Stomach smooth muscle (tissue), 2 donors: Measurements from ENCODE around the gene BAZ2B.

Experiments
- H3K27ac ChIP-seq: one replicate; pipeline ENCODE4 v1.7.0; 2013; ENCODE audit warnings: mild to moderate bottlenecking, low read length, inconsistent platforms
- H3K27me3 ChIP-seq, 2 donors: one replicate each; pipeline ENCODE4 v1.7.0; 2013; ENCODE audit warnings: low read length in 2 of 2; ENCODE audit not compliant: insufficient read depth in 2 of 2, control insufficient read depth in 1 of 2
- H3K36me3 ChIP-seq, 2 donors: one replicate each; pipeline ENCODE4 v1.7.0; 2013; ENCODE audit warnings: low read length in 2 of 2; ENCODE audit not compliant: control insufficient read depth in 2 of 2, insufficient read depth in 2 of 2
- H3K4me1 ChIP-seq: one replicate; pipeline ENCODE4 v1.7.0; 2013; ENCODE audit warnings: low read length; ENCODE audit not compliant: control insufficient read depth, insufficient read depth
- H3K4me3 ChIP-seq, 2 donors: one replicate each; pipeline ENCODE4 v1.7.0; 2013; ENCODE audit warnings: low read length in 2 of 2
- H3K9ac ChIP-seq, 2 donors: one replicate each; pipeline ENCODE4 v1.7.0; 2013; ENCODE audit warnings: low read length in 2 of 2, mild to moderate bottlenecking in 1 of 2
- H3K9me3 ChIP-seq, 2 donors: one replicate each; pipeline ENCODE4 v1.7.0; 2013; ENCODE audit warnings: low read length in 2 of 2; ENCODE audit not compliant: control insufficient read depth in 2 of 2
- donor health status: healthy.
- donor health status: Pancreatic carcinoma.

The BAZ2B gene

DNA sequence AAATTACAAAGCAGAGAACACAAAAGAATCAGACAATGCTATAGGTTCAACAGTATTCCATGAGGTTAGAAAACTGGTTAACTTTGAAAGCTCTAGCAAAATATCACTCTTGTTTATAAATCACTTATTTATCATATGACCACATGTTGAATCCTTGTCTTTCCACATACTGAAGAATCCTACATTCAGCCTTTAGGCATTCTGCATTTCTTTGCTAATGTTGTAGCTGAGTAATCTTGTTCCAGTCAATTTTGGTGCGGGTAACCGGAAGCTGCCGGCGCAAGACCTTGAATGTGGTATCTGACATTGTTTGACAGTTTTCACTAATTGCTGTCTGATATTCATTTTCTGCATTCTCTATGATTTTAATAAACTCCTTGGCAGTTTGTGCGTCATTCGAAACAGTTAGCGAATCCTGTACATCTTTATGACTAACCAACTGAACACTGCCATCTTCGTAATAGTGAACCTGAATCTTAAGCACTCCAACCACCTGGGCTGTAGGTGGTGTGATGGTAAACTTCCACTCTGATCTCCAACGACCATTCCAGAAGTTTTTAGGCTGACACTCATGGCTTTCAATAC lies 154.1 kb downstream of the BAZ2B start:
- H3K27ac ChIP-seq, result no peak overlapping the region
- H3K4me3 ChIP-seq, result no peak overlapping the region
- no peaks in the 10 kb centered on the region for H3K27me3 ChIP-seq
- H3K36me3 ChIP-seq, result no peaks in the 10 kb centered on the region
- H3K4me1 ChIP-seq, result no peaks in the 10 kb centered on the region
- no peak overlapping the region for H3K9ac ChIP-seq
- no peaks in the 10 kb centered on the region for H3K9me3 ChIP-seq

DNA sequence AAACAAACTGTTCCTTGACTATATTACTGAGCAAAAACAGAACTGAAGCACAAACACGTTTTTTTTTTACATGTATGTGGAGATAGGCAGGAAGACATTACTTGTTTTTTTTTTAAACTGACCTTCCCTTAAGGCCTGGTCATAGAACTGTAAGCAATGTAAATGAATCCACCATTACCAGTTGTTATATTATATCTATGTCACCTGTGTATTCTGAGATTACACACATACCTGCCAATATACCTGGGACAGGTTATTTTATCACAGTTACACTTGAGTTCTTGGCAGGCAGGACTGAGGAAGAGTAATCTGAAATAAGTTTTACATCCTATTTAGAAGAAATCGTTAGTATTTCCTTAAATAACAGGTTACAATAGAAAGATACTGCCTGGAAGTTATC lies 155.3 kb downstream of the BAZ2B start:
- Histone ChIP-seq H3K4me3 (no peak overlapping the region), H3K9ac (no peak overlapping the region), H3K9me3 (no peaks in the 10 kb centered on the region), H3K36me3 (no peaks in the 10 kb centered on the region), H3K27ac (no peak overlapping the region), H3K4me1 (no peaks in the 10 kb centered on the region), H3K27me3 (no peaks in the 10 kb centered on the region)

DNA sequence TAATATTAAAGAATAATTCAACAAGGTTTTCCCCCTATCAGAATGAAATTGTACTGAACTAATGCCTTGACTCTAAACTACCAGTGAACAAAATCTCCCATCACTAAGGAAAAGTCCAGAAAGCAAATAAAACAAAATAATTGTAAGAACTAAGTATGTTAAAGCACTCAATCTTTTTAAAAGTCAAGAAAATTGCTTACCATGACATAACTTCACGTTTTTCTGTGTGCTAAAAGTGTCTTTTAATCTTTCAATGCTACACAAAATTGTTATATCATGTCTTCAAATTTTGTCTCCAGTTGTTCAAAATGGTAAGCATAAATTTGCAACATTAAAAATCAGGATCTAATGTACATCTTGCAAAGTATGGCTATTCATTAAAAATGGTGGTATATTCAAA lies 156.1 kb downstream of the BAZ2B start:
- Histone ChIP-seq H3K27ac (no peak overlapping the region), H3K27me3 (no peaks in the 10 kb centered on the region), H3K9me3 (no peaks in the 10 kb centered on the region), H3K4me3 (no peak overlapping the region), H3K36me3 (no peaks in the 10 kb centered on the region), H3K9ac (no peak overlapping the region), H3K4me1 (no peaks in the 10 kb centered on the region)

DNA sequence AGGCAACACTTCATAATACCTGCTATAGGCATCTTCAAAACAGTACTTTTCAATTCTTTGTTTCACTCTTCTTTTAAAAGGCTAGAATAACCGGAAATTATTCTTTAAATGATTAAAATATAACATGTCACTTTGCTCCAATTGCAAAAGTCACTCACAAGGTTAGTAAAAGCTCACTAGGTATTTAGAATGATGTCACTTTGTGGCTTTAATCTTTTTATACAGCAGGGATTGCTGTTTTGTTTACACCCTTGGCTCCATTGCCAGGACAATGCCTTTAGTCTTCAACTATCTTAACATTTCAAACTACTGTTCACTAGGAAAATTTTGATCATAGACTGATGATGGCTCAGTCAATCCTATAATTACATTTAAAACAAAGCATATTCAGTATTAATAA lies 157.1 kb downstream of the BAZ2B start:
- no peaks in the 10 kb centered on the region for H3K9me3 ChIP-seq
- H3K9ac ChIP-seq, result no peak overlapping the region
- H3K4me1 ChIP-seq, result no peaks in the 10 kb centered on the region
- no peak overlapping the region for H3K4me3 ChIP-seq
- H3K27me3 ChIP-seq, result no peaks in the 10 kb centered on the region
- no peaks in the 10 kb centered on the region for H3K36me3 ChIP-seq
- H3K27ac ChIP-seq, result no peak overlapping the region

DNA sequence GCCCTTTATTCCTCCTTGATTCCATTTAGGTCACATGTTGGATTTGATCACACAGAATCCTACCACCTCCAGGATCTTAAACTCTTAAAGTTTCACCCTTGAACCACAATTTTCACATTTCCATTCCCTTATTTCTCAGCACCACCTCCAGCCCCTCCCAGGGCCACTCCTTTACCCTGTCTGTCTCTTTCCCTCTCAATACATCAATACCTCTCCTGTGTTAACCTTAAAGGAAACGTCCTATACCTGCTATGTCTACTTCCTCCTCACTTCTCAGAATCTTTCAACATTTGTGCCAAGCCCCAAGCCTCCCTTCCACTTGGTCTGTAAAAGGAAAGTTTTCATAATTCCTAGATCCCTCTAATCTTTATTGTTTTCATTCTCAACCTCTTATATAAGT lies 158.8 kb downstream of the BAZ2B start:
- Histone ChIP-seq H3K4me3 (no peak overlapping the region), H3K4me1 (no peaks in the 10 kb centered on the region), H3K36me3 (no peaks in the 10 kb centered on the region), H3K27ac (no peak overlapping the region), H3K9me3 (no peaks in the 10 kb centered on the region), H3K27me3 (no peaks in the 10 kb centered on the region), H3K9ac (no peak overlapping the region)

DNA sequence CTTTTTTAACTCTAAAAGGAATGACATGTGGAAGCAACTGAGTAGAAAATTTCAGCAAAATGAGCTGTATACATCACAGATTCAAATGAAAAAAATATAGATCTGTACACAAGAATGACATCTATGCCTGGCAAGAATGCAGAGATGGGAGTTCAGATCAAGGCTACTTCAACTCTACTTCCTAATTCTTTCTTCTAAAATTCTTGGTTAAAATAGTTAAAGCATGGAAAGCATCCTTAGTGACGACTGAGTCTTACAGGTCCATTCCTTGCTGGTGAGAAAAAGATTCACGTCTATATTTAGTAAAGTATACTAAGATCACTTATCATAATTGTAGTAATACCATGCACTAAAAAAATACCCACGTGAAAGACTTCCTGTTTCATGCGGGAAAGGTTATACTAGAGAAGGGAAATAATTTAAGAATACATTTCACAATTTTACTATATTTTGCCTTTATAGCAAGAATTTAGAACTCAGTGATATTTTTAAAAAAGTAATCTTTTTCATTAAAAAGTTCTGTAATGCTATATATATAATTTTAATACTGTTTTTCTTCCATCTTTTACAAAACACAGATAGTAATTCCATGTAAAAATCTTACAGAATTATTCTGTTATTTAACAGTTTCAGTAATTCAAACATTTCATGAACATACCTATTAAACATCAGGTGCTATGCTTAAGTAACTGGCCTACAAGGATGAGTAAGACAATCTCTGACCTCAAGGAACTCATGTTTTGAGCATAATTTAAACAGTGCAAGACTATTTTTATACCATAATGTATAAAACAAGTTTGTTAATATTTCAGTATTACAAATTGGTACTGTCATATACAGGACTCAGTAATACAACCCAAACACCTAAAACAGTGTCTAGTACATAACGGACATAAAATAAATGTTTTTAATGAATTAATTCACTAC lies 159.6 kb downstream of the BAZ2B start:
- no peaks in the 10 kb centered on the region for H3K27me3 ChIP-seq
- H3K9ac ChIP-seq, result no peak overlapping the region
- no peaks in the 10 kb centered on the region for H3K4me1 ChIP-seq
- H3K4me3 ChIP-seq, result no peak overlapping the region
- H3K9me3 ChIP-seq, result no peaks in the 10 kb centered on the region
- H3K36me3 ChIP-seq, result no peaks in the 10 kb centered on the region
- no peak overlapping the region for H3K27ac ChIP-seq

DNA sequence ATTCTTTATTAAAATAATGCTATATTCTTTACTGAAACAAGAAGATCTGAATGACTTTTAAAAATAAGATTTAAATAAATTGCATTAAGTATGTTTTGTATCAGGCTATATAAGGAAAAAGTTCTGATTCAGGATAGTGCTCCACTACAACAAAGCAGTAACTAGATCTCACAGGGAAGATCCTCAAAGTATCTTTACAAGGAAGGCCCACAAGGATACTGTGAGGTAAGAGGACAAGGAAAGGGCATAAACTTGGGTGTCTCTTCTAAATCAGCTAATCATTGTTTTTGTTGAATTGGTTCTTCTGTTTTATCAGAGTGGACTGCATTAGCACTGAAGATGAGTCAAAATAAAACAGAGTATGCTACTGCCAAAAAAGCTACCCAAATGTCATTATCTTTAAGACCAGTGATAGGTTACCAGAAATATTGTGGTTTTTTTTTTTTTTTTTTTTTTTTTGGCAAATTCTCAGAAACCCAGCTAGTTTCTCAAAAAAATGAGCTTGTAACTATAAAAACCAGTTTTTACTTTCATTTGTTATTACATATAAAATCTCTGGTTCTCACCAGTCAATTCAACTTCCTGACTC lies 160.9 kb downstream of the BAZ2B start:
- Histone ChIP-seq H3K27me3 (no peaks in the 10 kb centered on the region), H3K27ac (no peak overlapping the region), H3K9ac (no peak overlapping the region), H3K9me3 (no peaks in the 10 kb centered on the region), H3K36me3 (no peaks in the 10 kb centered on the region), H3K4me3 (no peak overlapping the region), H3K4me1 (no peaks in the 10 kb centered on the region)

DNA sequence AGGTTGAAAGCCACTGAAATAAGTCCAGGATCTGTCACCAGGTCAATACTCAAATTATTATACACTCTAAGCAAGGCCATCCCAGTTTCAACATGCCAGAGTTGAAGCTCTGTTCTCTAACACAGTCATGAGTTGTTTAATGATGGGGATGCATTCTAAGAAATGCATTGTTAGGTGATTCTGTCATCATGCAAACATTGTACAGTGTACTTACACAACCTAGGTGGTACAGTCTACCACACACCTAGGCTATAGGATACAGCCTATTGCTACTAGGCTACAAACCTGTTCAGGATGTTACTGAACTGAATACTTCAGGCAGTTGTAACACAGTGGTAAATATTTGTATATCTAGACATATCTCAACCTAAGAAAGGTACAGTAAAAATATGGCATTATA lies 162.2 kb downstream of the BAZ2B start:
- no peaks in the 10 kb centered on the region for H3K9me3 ChIP-seq
- H3K9ac ChIP-seq, result no peak overlapping the region
- H3K27me3 ChIP-seq, result no peaks in the 10 kb centered on the region
- no peak overlapping the region for H3K27ac ChIP-seq
- H3K36me3 ChIP-seq, result no peaks in the 10 kb centered on the region
- no peaks in the 10 kb centered on the region for H3K4me1 ChIP-seq
- no peak overlapping the region for H3K4me3 ChIP-seq

DNA sequence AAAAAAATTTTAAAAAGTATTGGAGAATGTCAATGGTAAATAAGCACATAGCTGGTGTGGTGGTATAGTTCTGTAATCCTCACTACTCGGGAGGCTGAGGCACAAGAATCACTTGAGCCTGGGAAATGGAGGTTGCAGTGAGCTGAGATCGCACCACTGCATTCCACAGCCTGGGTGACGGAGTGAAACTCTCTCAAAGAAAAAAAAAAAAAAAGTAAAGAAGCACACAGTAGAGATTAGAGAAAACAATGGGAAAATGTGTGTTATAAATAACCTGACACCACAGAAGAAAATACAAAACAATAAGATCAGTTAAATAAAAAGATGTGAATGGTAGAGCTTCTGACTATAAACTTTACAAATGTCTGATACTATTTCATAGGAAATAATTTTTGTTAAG lies 166.2 kb downstream of the BAZ2B start:
- no peaks in the 10 kb centered on the region for H3K9me3 ChIP-seq
- H3K4me3 ChIP-seq, result no peak overlapping the region
- H3K4me1 ChIP-seq, result no peaks in the 10 kb centered on the region
- H3K27ac ChIP-seq, result no peak overlapping the region
- H3K27me3 ChIP-seq, result no peaks in the 10 kb centered on the region
- peaks cover 11 to 14% of the 10 kb centered on the region in 2 donors for H3K36me3 ChIP-seq
- H3K9ac ChIP-seq, result no peak overlapping the region

DNA sequence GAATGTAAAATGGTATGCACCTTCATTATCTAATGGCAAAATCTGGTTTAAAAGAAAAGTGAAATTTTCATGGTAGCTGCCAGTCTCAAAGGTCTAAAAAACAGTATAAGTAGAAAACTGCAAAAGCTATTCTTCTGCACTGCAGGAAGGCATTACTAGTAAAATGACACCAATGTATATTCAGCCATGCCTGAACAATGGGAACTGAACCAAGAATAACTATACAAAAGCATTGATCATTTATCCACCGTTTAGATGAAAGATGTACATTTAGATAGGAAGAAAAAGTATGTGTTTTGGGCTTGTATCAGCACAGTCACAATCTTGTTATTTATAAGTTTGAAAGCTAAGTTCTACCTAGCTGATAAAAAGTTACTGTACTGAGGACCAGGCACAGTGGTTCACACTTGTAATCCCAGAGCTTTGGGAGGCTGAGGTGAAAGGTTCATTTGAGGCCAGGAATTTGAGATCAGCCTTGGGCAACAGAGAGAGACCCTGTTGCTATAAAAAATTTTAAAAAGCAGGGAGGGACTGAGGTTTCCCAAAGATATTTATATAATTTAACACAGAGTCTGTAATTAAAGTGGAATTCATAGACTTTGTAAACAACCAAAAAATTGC lies 166.7 kb downstream of the BAZ2B start:
- Histone ChIP-seq H3K27me3 (no peaks in the 10 kb centered on the region), H3K9me3 (no peaks in the 10 kb centered on the region), H3K36me3 (peaks cover 11 to 18% of the 10 kb centered on the region in 2 donors), H3K27ac (no peak overlapping the region), H3K4me1 (no peaks in the 10 kb centered on the region), H3K4me3 (no peak overlapping the region), H3K9ac (no peak overlapping the region)
